ENCODE measurements around the gene TENM4. TPM values are rescaled to one million over a fixed set of nuclear protein-coding genes. Genes with fewer than 3 reads are reported as not detected.
A peak's percentile ranks its signal among the peaks of the same experiment; 100 is the strongest.

Gene TENM4
- polyA plus RNA-seq, 1 of the 3 experiments (the other 2 are of a cell fraction), result 16.7 TPM

DNA sequence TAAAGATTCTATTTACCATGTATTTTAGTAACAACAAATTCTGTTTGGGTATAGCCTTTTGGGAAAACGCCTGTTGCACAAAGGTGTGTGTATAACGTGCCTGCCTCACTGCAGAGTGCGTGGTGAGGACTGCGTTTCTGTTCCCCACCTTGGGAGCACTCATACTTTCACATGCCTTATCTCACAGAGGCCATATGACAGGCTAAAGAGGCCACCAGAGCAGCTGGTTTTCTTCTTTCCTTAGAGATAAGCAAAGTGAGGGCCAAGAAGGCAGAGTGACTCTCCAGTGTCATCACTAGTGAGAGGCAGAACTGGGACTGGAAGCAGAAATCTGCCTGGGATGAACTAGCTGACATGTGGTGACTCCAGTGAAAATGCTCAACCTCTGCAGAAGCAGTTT is 497.0 kb downstream of the TENM4 start:
- peak; percentile 63 for DNase-seq
- H3K27ac ChIP-seq (ENCODE audit: low read depth in 2 of 2, low read length in 1 of 2), result peak overlapping the region in 1 of 2 experiments; percentile 75; a peak in 2 of 4 replicates
- H3K9ac ChIP-seq, result no peak overlapping the region
- H3K9me2 ChIP-seq, result no peaks in the 10 kb centered on the region
- CTCF ChIA-PET, result interaction anchor here (1.3 to 1.5 kb wide), 3 partner anchors 17 to 119 kb away, joined by 3 to 6 read pairs (median 4); no protein-coding TSS in a partner anchor
- H3K4me1 ChIP-seq (ENCODE audit: control insufficient read depth in 1 of 2, insufficient read depth in 2 of 2, low read depth in 1 of 2, low read length in 1 of 2), result peaks cover 0 to 58% of the 10 kb centered on the region in 2 experiments; a peak in 2 of 4 replicates
- POLR2A ChIA-PET, result no interaction called here
- WGBS (ENCODE audit: low lambda C conversion rate), result 80% methylated on average over 4 of the region's 4 CpGs
- no peaks in the 10 kb centered on the region for H3F3A ChIP-seq (replicated peaks; ENCODE audit: insufficient read depth)
- peaks cover 0 to under 1% of the 10 kb centered on the region in 2 experiments for H3K36me3 ChIP-seq (replicated peaks in 1 of 2; ENCODE audit: control insufficient read depth in 1 of 2, insufficient read depth in 2 of 2, low read length in 1 of 2)
- H3K9me3 ChIP-seq, result no peaks in the 10 kb centered on the region
- H3K4me2 ChIP-seq, result no peak overlapping the region
- no peaks in the 10 kb centered on the region for H4K20me1 ChIP-seq (ENCODE audit: insufficient read depth)
- no peaks in the 10 kb centered on the region for H3K79me2 ChIP-seq (ENCODE audit: insufficient read depth)
- no peak overlapping the region for H2AFZ ChIP-seq (ENCODE audit: low read depth)
- TF ChIP-seq EP300 (IDR thresholded peaks at IDR 0.05; ENCODE audit: borderline replicate concordance in 1 of 2, low read depth in 1 of 2, low read length in 1 of 2), result peak in 1 of 2 experiments; percentile 58; a peak in 2 of 4 replicates
- peak; percentile 79 for TF ChIP-seq GATA2 (CRISPR knock-in tag; IDR thresholded peaks at IDR 0.05)
- TF ChIP-seq MXI1 (IDR thresholded peaks at IDR 0.05; ENCODE audit: low read depth, low read length), result peak; percentile 45; the same call in 1 of the 2 replicates
- TF ChIP-seq POLR2AphosphoS5 (IDR thresholded peaks at IDR 0.05; ENCODE audit: low read depth, low read length), result no peak
- TF ChIP-seq NFIC (IDR thresholded peaks at IDR 0.05; ENCODE audit: borderline replicate concordance), result no peak
- TF ChIP-seq RCOR1 (IDR thresholded peaks at IDR 0.05; ENCODE audit: low read length), result peak; percentile 74; the same call in 1 of the 2 replicates
- 0 out of 2 replicates have a peak, but pooled peaks have one; percentile 27 for TF ChIP-seq TCF12 (IDR thresholded peaks at IDR 0.05)
- no peak overlapping the region for H3K4me3 ChIP-seq (ENCODE audit: low read depth in 2 of 2, low read length in 1 of 2)
- no peaks in the 10 kb centered on the region for H3K27me3 ChIP-seq (ENCODE audit: insufficient read depth)

DNA sequence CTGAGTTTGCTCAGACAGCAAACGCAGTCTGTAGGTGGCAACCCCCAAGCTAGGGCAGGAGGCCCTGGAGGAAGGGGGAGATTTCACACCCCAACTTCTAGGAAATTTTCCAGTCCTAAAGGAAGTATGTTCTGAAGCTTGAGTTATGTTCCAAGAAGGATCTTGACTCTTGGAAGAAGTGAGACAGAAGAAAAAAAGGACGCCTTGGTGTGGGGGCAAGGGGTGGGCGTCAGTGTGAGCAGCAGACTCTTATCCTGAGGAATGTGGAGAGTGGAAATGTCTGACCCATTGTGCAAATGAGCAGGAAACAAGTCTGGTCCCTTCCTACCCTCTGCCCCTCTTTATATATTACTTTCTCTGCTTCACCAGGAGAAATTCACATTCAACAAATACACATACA is 497.7 kb downstream of the TENM4 start:
- no peaks in the 10 kb centered on the region for H3K9me3 ChIP-seq

DNA sequence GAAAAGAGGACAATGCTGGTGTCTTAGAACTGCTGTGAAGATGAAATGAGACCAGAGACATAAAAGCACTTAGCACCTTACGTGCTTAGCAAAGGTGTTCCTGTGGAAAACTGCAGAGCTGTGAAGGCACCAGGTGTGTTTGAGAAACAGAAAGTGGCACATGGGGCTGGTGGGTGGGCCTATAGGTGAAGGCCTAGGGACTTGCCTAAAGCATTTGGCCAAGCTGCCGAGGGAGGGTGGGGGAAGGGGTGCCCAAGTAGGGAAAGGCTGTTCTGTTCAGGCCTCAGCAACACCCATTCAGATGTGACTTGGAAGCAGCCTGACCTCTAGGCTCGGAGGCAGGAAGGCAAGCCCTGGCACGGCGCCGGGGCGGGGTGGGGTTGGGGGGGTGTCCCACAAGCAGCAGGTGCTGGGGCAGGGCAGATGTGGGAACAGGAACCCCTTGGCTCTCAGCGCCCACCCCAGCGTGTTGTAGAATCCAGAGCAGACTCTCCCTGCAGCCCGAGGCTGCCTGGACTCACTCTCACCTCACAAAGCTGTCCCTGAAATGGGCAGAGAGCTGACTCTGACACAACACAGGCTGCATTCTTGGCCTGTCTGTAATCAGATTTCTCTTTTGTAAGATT is 499.5 kb downstream of the TENM4 start:
- Histone ChIP-seq H3K4me3 (ENCODE audit: low read depth in 2 of 2, low read length in 1 of 2) (no peak overlapping the region), H4K20me1 (ENCODE audit: insufficient read depth) (no peaks in the 10 kb centered on the region), H3K9ac (no peak overlapping the region), H3K9me2 (no peaks in the 10 kb centered on the region), H2AFZ (ENCODE audit: low read depth) (no peak overlapping the region), H3K4me1 (ENCODE audit: control insufficient read depth in 1 of 2, insufficient read depth in 2 of 2, low read depth in 1 of 2, low read length in 1 of 2) (peaks cover 0 to 47% of the 10 kb centered on the region in 2 experiments; a peak in 2 of 4 replicates), H3K4me2 (no peak overlapping the region), H3K36me3 (replicated peaks in 1 of 2; ENCODE audit: control insufficient read depth in 1 of 2, insufficient read depth in 2 of 2, low read length in 1 of 2) (peaks cover 0 to 2% of the 10 kb centered on the region in 2 experiments), H3K79me2 (ENCODE audit: insufficient read depth) (no peaks in the 10 kb centered on the region), H3K27ac (ENCODE audit: low read depth in 2 of 2, low read length in 1 of 2) (peak overlapping the region in 1 of 2 experiments; percentile 44; a peak in 1 of 4 replicates), H3K9me3 (no peaks in the 10 kb centered on the region), H3F3A (replicated peaks; ENCODE audit: insufficient read depth) (no peaks in the 10 kb centered on the region), H3K27me3 (ENCODE audit: insufficient read depth) (no peaks in the 10 kb centered on the region)
- CTCF ChIA-PET, result interaction anchor here (1.1 to 2.7 kb wide), 4 partner anchors 8 to 459 kb away, joined by 3 to 8 read pairs (median 4); no protein-coding TSS in a partner anchor
- WGBS (ENCODE audit: low lambda C conversion rate), result 95% methylated on average over 7 of the region's 10 CpGs
- POLR2A ChIA-PET, result interaction anchor here (1.6 kb wide), 1 partner anchor 40 kb away, joined by 5 read pairs; no protein-coding TSS in a partner anchor
- no peak for DNase-seq
- TF ChIP-seq CHD2 (IDR thresholded peaks at IDR 0.05; ENCODE audit: low read length, partially characterized antibody) (no peak), NRF1 (IDR thresholded peaks at IDR 0.05; ENCODE audit: low read depth, low read length) (no peak), RXRA (IDR thresholded peaks at IDR 0.05; ENCODE audit: borderline replicate concordance, low read depth) (no peak), ELF1 (IDR thresholded peaks at IDR 0.05) (no peak), MXI1 (IDR thresholded peaks at IDR 0.05; ENCODE audit: low read depth, low read length) (no peak), REST (IDR thresholded peaks at IDR 0.05; ENCODE audit: low read depth, low read length) (no peak), POLR2AphosphoS5 (IDR thresholded peaks at IDR 0.05; ENCODE audit: low read depth, low read length) (no peak)
- TF ChIP-seq, protein P1, sequence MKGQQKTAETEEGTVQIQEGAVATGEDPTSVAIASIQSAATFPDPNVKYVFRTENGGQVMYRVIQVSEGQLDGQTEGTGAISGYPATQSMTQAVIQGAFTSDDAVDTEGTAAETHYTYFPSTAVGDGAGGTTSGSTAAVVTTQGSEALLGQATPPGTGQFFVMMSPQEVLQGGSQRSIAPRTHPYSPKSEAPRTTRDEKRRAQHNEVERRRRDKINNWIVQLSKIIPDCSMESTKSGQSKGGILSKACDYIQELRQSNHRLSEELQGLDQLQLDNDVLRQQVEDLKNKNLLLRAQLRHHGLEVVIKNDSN (IDR thresholded peaks at IDR 0.05; ENCODE audit: borderline replicate concordance, low read depth), result no peak

More for the DNA sequence above, 497.7 kb downstream of the TENM4 start:
- Histone ChIP-seq H3K27me3 (ENCODE audit: insufficient read depth) (no peaks in the 10 kb centered on the region), H3K27ac (ENCODE audit: low read depth in 2 of 2, low read length in 1 of 2) (peak overlapping the region in 1 of 2 experiments; percentile 30; a peak in 1 of 4 replicates), H3K9me2 (no peaks in the 10 kb centered on the region), H3K4me1 (ENCODE audit: control insufficient read depth in 1 of 2, insufficient read depth in 2 of 2, low read depth in 1 of 2, low read length in 1 of 2) (peaks cover 0 to 57% of the 10 kb centered on the region in 2 experiments; a peak in 2 of 4 replicates), H3K4me3 (ENCODE audit: low read depth in 2 of 2, low read length in 1 of 2) (no peak overlapping the region), H4K20me1 (ENCODE audit: insufficient read depth) (no peaks in the 10 kb centered on the region), H2AFZ (ENCODE audit: low read depth) (no peak overlapping the region), H3K36me3 (replicated peaks in 1 of 2; ENCODE audit: control insufficient read depth in 1 of 2, insufficient read depth in 2 of 2, low read length in 1 of 2) (peaks cover 0 to 2% of the 10 kb centered on the region in 2 experiments), H3K4me2 (no peak overlapping the region), H3F3A (replicated peaks; ENCODE audit: insufficient read depth) (no peaks in the 10 kb centered on the region), H3K9ac (no peak overlapping the region), H3K79me2 (ENCODE audit: insufficient read depth) (no peaks in the 10 kb centered on the region)
- CTCF ChIA-PET, result interaction anchor here (0.7 to 2.7 kb wide), 3 partner anchors 10 to 120 kb away, joined by 3 to 8 read pairs (median 4); no protein-coding TSS in a partner anchor
- 70% methylated on average over 3 of the region's 3 CpGs for WGBS (ENCODE audit: low lambda C conversion rate)
- TF ChIP-seq SIN3A (IDR thresholded peaks at IDR 0.05; ENCODE audit: borderline replicate concordance, low read depth, low read length) (no peak), RFX5 (IDR thresholded peaks at IDR 0.05; ENCODE audit: low read length) (no peak)
- TF ChIP-seq, protein P2, sequence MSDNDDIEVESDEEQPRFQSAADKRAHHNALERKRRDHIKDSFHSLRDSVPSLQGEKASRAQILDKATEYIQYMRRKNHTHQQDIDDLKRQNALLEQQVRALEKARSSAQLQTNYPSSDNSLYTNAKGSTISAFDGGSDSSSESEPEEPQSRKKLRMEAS (IDR thresholded peaks at IDR 0.05; ENCODE audit: low read depth), result no peak
- no peak for DNase-seq
- POLR2A ChIA-PET, result no interaction called here

Measured in SK-N-SH (cell line).